ENCODE data around the gene RPS6KA5. TPM values are rescaled to one million over a fixed set of nuclear protein-coding genes. Genes with fewer than 3 reads are reported as not detected.

The RPS6KA5 gene
- total and polyA plus RNA-seq, 9 of the 15 experiments (the other 6 are each of a cell fraction or from before 2014, with no cell fraction given): 0.88 to 7.7 (median 4.7) TPM

- TF ChIP-seq ZBTB34 (CRISPR knock-in tag; IDR thresholded peaks at IDR 0.05) (0 out of 2 replicates have a peak, but pooled peaks have one; percentile 34), ZBTB26 (CRISPR knock-in tag; IDR thresholded peaks at IDR 0.05) (no peak)
Observed at GRCh38 chr14:90970167-90970600, 90.3 kb downstream of the RPS6KA5 start (continued).

GRCh38 chr14:90969531-90970166 lies 90.8 kb downstream of the RPS6KA5 start:
- in situ Hi-C loops (cut with MboI) (no loop called here), intact Hi-C loops (cut with micrococcal nuclease) (no loop called here)
- peak overlapping the region; percentile 6; the same call in 1 of the 3 replicates for H3K27ac ChIP-seq (ENCODE audit: extremely low read depth, low read depth, low read length)
- H3K36me3 ChIP-seq (ENCODE audit: control insufficient read depth, insufficient read depth, low read length): no peaks in the 10 kb centered on the region
- BruUV-seq (replicated peaks): no TSS peak
- POLR2A ChIA-PET: no interaction called here
- no peaks in the 10 kb centered on the region for H3K79me2 ChIP-seq (ENCODE audit: control insufficient read depth, insufficient read depth, low read length)
- no peaks in the 10 kb centered on the region for H3K27me3 ChIP-seq (ENCODE audit: control insufficient read depth in 2 of 2, insufficient read depth in 2 of 2, low read length in 2 of 2)
- H3K4me3 ChIP-seq: no peak overlapping the region
- H3K9me1 ChIP-seq (ENCODE audit: control insufficient read depth, insufficient read depth, low read length): no peaks in the 10 kb centered on the region
- DNase-seq (ENCODE audit: extremely low read depth in 1 of 4, low spot score in 3 of 4): no peak
- no peak overlapping the region for H2AFZ ChIP-seq (ENCODE audit: low read depth, low read length)
- no peak for TF ChIP-seq SIX5 (IDR thresholded peaks at IDR 0.05; ENCODE audit: borderline replicate concordance in 1 of 2, insufficient read depth in 1 of 2, low read depth in 1 of 2, low read length in 2 of 2)
- TF ChIP-seq SMARCE1 (IDR thresholded peaks at IDR 0.05): peak; percentile 46; the same call in 1 of the 2 replicates
- 0 out of 2 replicates have a peak, but pooled peaks have one; percentile 58 for TF ChIP-seq SMARCC2 (IDR thresholded peaks at IDR 0.05; ENCODE audit: low read depth)
- TF ChIP-seq TAF15 (IDR thresholded peaks at IDR 0.05; ENCODE audit: low read depth, low read length): no peak
- FAIRE-seq: no peak
- no peak overlapping the region for H3K4me2 ChIP-seq (ENCODE audit: insufficient read depth, low read length)
- no peaks in the 10 kb centered on the region; the same call in 1 of the 2 replicates for H3K9me3 ChIP-seq (replicated peaks; ENCODE audit: control insufficient read depth, insufficient read depth, low read depth, low read length)
- H4K20me1 ChIP-seq (replicated peaks; ENCODE audit: control insufficient read depth, insufficient read depth, low read length): no peaks in the 10 kb centered on the region
- CTCF ChIA-PET (ENCODE audit: low intra/inter-chr PET ratio): no interaction called here
- peak; percentile 41; the same call in 2 of the 3 replicates for ATAC-seq
- WGBS (ENCODE audit: insufficient coverage, low coverage, missing lambda C conversion rate): 10% methylated on average over 3 of the region's 3 CpGs
- H3K4me1 ChIP-seq (replicated peaks in 1 of 2; ENCODE audit: control insufficient read depth in 2 of 2, insufficient read depth in 2 of 2, low read length in 2 of 2): peaks cover 0 to 12% of the 10 kb centered on the region in 2 experiments; a peak in 3 of 5 replicates
- no peak overlapping the region for H3K9ac ChIP-seq (ENCODE audit: insufficient read depth in 1 of 2, low read depth in 2 of 2, low read length in 2 of 2)
